Activated CD8-positive, alpha-beta memory T cell treated with anti-CD3 and anti-CD28 coated beads for 24 hours (primary cell): ENCODE results near the gene SPATA20.

Experiments used
- DNase-seq: peaks from one replicate; pipeline ENCODE4 v3.0.0-alpha.2; 2020

SPATA20 gene

DNA sequence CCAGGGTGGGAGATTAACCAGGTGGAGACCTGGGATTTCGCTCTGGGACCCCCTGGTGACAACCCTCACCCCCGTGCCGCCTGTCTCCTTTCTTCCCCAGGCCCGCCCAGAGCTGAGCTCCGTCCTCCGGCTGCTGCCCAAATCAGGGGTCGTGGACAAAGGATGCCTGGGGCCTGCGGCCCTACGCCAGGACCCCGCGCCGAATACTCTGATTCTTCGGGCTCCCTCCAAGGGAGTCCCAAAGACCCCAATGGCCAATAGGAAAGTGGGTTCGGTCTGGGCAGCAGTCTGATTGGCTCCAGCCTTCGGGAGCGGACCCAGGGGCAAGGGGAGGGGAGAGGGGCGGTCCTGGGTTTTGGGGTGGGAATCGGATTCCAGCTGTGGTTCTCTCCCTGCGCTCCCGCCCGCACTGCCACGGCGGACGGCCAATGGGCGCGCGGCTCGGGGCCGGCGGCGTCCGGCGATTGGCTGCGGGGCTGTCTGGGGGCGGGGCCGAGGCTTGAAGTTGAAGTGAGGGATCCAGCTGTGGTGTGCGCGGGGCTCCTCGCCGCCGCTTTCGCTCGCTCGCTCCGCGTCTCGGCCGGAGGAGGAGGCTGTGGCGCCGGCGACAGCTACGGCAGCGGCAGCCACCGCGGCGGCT lies 13.3 kb downstream of the SPATA20 start, which contains the start of gene CACNA1G:
CACNA1G (plus strand) TSS at position 531 of the 640 bp plus-strand sequence. CDS start 745 bp downstream, outside the sequence.
- peak; percentile 92 for DNase-seq

DNA sequence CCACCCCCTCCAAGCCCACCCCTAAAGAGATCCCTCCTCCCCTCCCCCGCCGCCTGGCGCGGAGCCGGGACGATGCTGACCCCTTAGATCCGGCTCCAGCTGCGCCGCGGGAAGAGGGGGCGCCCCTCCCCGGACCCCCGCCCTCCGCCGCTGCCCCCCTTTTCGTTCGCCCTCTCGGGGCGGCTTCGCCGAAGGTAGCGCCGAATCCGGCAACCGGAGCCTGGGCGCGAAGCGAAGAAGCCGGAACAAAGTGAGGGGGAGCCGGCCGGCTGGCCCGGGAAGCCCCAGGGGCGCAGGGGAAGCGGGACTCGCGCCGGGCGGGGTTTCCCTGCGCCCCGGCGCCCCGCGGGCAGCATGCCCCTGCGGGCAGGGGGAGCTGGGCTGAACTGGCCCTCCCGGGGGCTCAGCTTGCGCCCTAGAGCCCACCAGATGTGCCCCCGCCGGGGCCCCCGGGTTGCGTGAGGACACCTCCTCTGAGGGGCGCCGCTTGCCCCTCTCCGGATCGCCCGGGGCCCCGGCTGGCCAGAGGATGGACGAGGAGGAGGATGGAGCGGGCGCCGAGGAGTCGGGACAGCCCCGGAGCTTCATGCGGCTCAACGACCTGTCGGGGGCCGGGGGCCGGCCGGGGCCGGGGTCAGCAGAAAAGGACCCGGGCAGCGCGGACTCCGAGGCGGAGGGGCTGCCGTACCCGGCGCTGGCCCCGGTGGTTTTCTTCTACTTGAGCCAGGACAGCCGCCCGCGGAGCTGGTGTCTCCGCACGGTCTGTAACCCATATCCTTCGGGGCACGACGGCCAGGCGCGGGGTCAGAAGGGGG lies 14.2 kb downstream of the SPATA20 start:
- no peak for DNase-seq

DNA sequence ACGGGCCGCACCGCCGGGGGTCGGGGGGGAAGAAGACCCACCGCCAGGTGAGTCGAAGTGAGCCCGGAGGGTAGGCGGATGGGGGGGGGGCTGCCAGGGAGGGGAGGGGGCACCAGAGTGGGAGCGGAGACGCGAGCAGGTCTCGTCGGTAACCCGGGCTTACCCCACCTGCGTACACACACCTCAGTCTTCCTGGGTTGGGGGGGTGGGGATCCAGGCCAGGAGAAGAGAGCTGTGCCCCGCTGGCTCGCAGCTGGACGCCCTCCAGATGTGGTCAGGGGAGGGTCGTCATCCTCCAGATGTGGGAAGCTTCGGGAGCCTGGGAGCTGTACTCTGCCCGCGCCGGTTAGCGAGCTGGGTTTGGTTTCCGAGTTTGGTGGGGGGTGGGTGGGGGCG lies 14.8 kb downstream of the SPATA20 start:
- no peak for DNase-seq

DNA sequence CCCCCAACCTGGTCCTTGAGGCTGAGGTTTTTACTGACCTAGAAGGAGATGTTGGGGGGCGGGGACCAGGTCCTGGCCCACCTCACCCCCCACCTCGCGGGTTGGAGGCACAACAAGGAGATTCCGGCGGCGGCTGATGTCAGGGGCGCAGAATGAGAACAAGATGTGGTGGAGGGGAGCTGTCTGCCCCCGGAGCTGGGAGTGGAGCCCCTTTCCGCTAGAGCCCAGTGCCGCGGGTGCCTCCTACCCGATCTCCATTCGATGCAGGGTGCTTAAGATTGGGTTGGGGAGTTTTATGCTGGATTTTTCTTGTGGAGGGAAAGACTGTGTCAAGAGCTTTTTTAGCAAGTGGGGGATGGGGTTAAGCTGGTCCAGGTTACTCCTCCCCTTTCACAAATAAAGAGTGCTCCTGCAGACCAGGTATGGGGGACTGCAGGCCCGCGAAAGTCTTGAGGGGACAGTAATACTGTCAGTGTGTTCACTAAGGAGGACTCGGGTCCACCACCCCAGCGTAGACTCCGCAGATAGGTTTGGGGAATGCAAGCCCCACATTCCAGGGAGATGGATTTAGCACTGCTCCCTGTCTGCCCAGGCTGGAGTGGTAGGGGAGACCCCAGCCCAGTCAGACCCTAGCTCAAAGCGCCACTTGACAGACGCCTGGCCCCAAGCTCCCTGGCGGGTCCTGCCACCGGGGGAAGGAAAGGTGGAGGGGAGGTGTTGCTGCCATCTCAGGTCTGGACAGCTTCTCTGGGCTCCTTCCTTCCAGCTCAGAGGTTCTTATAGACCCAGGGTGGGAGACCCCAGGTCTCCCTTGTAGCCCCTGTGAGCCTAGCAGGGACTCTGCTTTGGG lies 15.5 kb downstream of the SPATA20 start:
- DNase-seq: peak; percentile 66

DNA sequence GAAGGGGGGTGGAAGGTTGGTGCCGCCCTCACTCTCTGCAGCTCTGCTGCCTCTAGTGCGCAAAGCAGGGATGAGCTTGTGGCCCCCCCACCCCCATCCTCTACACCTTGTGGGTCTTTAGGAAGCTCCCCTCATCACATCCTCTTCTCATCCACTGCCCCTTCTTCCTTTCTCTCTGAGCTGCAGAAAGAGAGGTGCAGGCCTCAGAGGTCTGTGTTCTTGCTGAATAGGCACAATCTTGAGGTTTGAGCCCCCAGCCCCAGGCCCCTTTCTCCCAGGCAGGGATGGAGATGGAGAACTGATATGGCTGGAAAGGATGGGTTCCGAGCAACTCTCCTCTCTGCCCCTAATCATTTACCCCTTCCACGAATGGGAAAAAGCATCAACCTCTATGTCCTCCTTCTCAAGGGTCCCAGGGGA lies 16.1 kb downstream of the SPATA20 start:
- no peak for DNase-seq

DNA sequence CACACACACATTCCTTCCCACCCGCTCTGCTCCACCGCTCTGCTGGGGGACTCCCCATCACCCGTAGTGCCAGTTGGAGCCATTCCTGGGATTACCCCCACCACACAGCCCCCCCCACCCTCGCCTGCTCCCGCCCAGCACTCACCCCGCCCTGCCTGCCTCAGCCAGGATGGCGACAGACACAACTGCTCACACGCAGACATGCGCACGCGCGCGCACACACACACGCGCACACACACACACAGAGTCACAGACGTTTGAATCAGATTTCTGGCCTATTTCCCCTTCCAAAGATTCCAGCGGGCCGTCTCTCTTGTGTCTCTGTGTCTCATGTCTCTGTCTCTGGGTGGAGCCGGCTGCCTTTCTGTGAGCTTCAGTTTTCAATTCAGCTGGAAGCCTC lies 17.9 kb downstream of the SPATA20 start:
- no peak for DNase-seq

DNA sequence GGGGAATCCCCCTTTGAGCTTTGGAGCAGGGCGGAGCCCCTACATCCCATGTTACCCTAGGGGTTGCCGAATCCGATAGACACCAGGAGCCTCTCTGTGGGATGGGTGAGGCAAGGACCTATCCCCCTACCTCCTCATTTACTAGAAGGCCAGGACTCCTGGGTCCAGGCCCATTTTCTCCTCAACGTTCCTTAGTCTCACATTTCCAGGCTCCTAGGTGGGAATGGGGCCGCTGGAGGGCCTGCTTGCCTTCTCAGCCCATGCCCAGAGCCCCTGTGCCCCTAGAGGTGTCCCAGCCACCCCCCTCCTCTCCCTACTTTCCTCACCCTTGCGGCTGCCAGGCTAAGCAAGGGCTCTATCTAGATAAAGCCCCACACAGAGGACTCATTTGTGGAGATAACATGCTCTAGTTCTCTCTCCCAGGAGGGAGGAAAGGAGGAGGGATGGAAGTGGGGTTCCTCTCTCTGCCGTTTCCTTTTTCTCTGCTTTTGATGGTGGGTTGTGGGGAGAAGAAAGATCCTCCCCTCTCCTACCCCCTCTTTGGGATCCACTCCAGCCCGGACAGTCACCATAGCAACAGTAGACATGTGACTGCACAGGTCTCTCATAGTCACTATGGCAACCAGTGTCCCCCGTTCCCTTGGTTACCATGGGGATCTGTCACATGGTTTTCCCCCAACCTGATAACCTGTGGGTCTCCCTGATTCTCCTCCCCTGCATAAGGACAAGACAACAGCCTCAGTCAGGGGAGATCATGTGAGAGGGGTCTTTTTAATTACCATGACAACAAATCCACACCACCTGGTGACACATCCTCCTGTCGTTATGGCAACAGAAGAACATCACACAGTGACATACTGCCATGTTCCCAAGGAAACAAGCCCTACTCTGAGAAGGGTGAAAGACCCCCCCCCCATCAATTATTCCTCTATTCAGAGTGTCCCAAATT lies 18.7 kb downstream of the SPATA20 start:
- DNase-seq: no peak

DNA sequence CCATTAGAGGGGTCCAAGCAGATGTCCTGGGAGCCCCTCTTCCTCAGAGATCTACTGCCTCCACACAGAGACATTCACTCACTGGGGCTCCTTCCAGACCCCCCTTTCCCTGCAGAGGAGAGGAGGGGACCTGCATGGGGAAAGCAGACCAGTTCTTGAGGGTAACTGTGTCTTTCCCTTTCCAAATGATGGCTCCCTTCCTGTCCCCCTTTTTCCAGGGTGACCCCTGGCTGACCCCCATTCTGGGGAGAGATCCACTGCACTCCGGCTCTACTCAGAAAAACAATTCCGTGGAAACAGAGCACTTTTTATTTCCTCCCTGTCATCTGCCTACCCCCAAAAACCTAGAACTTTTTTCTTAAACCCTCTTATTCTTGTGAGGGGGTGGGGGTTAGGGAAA lies 19.9 kb downstream of the SPATA20 start:
- no peak for DNase-seq

DNA sequence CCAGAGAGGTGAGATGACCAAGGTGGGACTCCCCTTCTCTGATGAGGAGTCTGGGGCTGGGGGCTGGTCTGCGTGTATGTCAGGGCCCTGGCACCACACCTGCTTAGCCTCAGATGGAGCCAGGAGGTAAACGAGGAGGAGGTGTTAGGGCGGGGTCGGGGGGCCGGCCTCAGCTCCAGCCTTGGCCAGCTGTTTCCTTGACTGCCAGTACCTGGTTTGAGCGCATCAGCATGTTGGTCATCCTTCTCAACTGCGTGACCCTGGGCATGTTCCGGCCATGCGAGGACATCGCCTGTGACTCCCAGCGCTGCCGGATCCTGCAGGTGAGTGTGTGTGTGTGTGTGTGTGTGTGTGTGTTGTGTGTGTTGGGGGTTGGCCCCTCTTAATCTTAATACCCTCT lies 21.7 kb downstream of the SPATA20 start:
- no peak for DNase-seq

DNA sequence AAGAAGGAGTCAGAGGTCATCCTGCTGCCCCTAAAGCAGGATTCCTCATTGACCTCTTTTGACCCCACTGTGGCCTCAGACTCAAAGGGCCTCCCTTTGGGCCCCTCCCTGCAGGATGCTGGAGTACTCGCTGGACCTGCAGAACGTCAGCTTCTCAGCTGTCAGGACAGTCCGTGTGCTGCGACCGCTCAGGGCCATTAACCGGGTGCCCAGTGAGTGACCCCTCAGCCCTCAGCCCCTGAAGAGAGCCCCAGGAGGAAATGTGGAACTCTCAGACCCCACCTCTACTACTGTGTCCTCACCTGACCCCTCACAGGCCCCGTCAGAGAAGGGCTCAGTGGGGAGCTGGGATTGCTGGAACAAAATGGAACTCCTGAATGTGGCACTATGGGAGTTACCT lies 22.6 kb downstream of the SPATA20 start:
- no peak for DNase-seq

DNA sequence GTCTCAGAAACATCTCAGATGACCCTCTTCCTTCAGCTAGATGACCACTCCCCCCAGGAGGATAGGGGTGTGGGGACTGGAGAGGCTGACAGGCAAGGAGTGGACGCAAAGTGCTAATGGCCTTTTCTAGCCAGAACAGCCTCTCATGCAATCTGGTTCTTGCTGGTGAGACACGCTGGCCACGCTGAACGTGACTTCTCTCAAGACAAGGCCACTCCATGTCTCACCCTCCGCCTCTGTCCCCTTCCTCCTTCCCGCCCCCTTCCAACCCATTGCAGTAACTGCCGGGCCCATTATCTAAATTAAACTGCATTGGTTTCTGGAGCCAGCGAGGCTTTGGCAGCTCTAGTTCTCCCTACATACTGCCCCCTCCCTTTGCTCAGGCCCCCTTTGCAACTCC lies 23.1 kb downstream of the SPATA20 start:
- no peak for DNase-seq

DNA sequence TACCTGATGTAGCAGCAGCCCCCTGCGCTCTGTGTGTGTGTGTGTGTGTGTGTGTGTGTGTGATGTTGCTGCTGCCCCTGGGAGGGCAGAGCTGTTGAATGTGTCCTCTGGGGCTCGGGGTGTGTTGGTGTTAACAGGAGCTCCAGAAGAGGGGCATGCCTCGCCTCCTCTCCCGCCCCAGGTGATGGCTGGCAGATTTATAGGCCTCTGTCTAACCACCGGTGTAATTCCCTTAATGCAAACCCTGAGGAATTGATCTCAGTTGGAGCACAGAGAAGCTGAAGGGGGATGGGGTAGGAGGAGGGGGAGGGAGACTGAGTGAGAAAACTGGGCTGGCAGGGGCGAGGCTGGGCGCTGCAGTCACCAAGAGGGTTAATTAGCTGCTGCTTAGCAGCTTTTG lies 23.6 kb downstream of the SPATA20 start:
- no peak for DNase-seq

DNA sequence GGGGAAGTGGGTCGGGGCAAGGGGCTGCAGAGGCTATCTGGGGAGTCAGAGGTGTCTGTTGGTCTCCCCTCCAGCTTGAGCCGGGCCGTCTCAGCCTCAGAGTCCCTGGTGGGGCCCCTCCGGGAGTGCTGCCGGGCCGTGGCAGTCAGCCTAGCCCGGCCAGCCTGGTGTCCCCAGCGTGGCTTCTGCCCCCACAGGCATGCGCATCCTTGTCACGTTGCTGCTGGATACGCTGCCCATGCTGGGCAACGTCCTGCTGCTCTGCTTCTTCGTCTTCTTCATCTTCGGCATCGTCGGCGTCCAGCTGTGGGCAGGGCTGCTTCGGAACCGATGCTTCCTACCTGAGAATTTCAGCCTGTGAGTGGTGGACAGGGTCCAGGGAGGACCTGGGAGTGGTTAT lies 24.7 kb downstream of the SPATA20 start:
- no peak for DNase-seq

DNA sequence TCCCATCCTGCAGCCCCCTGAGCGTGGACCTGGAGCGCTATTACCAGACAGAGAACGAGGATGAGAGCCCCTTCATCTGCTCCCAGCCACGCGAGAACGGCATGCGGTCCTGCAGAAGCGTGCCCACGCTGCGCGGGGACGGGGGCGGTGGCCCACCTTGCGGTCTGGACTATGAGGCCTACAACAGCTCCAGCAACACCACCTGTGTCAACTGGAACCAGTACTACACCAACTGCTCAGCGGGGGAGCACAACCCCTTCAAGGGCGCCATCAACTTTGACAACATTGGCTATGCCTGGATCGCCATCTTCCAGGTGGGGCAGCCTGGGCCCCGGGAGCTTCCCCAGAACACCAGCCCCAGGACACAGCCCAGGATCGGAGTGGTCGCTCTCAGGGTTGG lies 25.6 kb downstream of the SPATA20 start:
- DNase-seq: no peak

DNA sequence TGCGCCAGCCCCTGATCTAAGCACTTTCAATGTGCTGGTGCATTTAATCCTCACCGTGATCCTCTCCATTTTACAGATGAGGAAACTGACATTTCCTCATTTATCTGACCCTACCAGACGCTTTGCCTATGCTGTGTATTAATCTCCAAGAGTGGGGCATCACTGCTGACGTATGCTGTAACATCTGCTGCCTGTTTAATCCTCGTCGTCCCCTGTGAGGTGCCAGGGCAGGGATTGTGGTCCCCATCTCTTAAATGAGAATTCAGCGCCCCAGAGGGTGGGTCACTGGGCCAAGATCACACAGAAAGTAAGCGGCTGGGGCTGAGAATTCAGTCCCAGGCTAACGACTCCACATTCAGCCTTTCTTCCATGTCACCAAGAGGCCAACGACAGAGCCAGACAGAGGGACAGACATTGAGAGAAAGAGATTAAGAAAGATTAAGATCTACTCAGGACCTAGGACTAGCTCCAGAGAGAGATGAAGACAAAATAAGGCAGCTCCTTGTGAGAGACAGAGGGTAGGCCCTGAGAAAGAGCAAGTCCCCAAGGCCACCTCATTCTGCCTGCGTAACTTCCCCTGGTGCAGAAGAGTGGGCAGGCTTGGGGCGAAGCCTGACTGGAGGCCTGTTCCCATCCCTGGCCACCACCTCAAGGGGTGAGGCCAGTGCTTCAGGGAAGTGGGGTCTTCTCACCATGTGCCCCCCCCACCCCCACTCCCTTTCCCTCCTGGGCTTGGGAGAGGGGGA lies 27.1 kb downstream of the SPATA20 start:
- DNase-seq: no peak

DNA sequence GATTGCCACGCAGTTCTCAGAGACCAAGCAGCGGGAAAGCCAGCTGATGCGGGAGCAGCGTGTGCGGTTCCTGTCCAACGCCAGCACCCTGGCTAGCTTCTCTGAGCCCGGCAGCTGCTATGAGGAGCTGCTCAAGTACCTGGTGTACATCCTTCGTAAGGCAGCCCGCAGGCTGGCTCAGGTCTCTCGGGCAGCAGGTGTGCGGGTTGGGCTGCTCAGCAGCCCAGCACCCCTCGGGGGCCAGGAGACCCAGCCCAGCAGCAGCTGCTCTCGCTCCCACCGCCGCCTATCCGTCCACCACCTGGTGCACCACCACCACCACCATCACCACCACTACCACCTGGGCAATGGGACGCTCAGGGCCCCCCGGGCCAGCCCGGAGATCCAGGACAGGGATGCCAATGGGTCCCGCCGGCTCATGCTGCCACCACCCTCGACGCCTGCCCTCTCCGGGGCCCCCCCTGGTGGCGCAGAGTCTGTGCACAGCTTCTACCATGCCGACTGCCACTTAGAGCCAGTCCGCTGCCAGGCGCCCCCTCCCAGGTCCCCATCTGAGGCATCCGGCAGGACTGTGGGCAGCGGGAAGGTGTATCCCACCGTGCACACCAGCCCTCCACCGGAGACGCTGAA lies 28.7 kb downstream of the SPATA20 start:
- DNase-seq: no peak

DNA sequence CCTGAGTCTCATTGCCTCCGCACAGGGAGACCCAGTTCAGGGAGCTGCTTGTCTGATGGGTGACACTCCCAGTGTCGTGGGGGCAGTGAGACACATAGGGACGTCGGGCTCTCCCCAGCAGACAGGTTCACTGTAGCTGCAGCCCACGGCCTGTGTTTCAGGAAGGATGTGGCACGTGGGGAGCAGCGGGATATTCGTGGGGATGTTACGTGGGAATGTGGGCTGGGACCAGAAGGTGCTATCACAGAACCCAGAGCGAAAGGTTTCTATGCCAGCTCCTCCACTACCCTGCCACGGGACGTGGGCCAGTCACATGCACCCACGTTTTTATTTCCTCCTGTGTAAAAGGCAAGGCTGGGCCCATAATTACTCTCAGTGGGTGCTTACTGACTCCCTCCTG lies 29.9 kb downstream of the SPATA20 start:
- DNase-seq: no peak

DNA sequence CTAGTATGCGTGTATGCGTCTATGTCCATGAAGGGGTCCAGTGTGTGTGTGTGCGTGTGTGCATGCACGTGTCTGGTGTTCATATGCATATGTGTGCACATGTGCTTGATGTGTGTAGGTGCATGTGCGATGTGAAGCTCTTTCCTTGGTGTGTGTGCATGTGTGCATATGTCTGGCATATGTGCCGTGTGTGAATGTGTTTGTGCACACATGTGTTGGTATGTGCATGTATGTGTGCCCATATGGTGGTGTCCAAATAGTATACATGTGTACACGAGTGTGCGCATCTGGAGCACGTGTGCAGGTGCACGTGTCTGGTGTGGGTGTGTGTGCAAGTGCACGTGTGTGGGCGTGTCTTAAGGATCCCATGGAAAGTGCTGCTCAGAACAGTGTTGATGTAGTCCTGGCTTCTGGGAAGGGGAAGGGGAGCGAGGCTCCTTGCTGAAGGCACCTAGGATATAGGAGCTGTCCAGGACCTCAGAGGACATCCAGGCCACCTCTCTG lies 30.5 kb downstream of the SPATA20 start:
- DNase-seq: no peak

DNA sequence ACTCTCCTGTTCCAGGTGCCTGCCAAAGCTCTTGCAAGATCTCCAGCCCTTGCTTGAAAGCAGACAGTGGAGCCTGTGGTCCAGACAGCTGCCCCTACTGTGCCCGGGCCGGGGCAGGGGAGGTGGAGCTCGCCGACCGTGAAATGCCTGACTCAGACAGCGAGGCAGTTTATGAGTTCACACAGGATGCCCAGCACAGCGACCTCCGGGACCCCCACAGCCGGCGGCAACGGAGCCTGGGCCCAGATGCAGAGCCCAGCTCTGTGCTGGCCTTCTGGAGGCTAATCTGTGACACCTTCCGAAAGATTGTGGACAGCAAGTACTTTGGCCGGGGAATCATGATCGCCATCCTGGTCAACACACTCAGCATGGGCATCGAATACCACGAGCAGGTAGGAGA lies 31.2 kb downstream of the SPATA20 start:
- no peak for DNase-seq

DNA sequence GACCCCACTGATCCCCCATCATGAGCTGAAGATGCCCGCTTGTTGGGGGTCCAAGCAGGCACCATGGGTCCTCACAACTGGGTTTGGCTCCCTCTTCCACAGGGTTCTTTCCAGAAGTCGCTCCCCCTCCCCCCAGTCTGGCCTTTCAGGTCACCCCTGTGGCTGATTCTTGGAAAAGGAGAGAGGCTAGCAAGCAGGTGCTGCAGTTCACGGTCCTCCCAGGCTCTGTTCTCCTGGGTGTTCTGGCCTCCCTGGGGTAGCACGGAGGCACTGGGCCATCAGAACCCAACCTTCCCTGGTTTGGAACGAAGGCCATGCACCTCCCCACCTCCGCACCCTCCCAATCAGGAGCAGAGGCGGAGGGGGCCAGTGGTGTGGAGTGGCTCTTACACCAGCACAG lies 32.4 kb downstream of the SPATA20 start:
- DNase-seq: no peak

DNA sequence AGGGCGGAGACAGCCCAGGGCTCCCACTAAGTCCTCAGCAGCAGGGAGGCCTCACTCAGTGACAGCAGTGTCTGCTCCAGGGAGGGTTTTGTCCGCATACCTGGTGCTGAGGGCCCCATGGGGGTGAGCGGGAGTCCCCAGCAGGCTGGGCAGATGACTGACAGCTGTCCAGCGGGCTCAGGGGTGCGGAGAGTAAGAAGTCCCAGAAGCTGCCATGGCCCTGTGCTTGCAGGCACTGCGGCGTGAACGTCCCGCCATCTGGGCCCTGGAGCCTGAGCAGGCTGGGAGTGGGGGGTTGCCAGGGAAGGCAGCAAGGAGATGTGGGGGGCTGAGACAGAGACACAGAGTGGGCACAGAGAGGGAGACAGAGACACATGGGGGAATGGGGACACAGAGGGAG lies 33.7 kb downstream of the SPATA20 start:
- DNase-seq: no peak
